Panc1 (cell line): ENCODE measurements around the gene TM9SF4. TPM values are rescaled to one million over a fixed set of nuclear protein-coding genes. Genes with fewer than 3 reads are reported as not detected.

ENCODE experiments used
- ATAC-seq: fragments of 200-7000 bp; cut with Tn5 transposase; 2 replicates; pipeline ENCODE4 v1.9.1; 2020; ENCODE audit warnings: mild to moderate bottlenecking, moderate library complexity
- BruUV-seq: library from RNA; stranded (reverse); fragments of 400-500 nt; replicated peaks from 2 replicates; lab custom pipeline; 2021; lab: Mats Ljungman, UMichigan
- CTCF ChIA-PET: fragments of 300-600 bp; sonication (Branson Sonifier 250); formaldehyde crosslinking; loops from one replicate; lab custom pipeline; 2022; ENCODE audit warnings: antibody characterized with exemption; lab: Charles Lee
- POLR2A ChIA-PET: fragments of 300-600 bp; sonication (Branson Sonifier 250); formaldehyde crosslinking; loops from one replicate; lab custom pipeline; 2022; ENCODE audit warnings: antibody characterized with exemption; lab: Charles Lee
- DNase-seq: peaks from one replicate; pipeline ENCODE4 v3.0.0-alpha.2; 2010; ENCODE audit warnings: low read depth, low spot score
- H3K27ac ChIP-seq: 2 replicates; pipeline ENCODE4 v1.5.1; 2011; ENCODE audit warnings: mild to moderate bottlenecking, low read length, inconsistent platforms
- H3K27me3 ChIP-seq: fragments of 200-500 bp; sonication (Bioruptor generic); 2 replicates; pipeline ENCODE4 v1.6.0; 2014; ENCODE audit warnings: low read length, inconsistent platforms; ENCODE audit not compliant: control insufficient read depth, insufficient read depth
- H3K36me3 ChIP-seq: fragments of 200-500 bp; sonication (Bioruptor generic); 2 replicates; pipeline ENCODE4 v1.5.1; 2014; ENCODE audit warnings: inconsistent platforms, mild to moderate bottlenecking, low read length, moderate library complexity; ENCODE audit not compliant: control insufficient read depth, insufficient read depth
- H3K4me1 ChIP-seq: 2 replicates; pipeline ENCODE4 v1.5.1; 2011; ENCODE audit warnings: inconsistent platforms, mild to moderate bottlenecking, low read length, moderate library complexity; ENCODE audit not compliant: control insufficient read depth, insufficient read depth
- H3K4me3 ChIP-seq, 2 experiments: 2 replicates each; pipeline ENCODE4 v1.5.1; 2011 to 2012; ENCODE audit warnings: low read depth in 2 of 2, low read length in 2 of 2, mild to moderate bottlenecking in 2 of 2, inconsistent platforms in 1 of 2, moderate library complexity in 1 of 2
- H3K9me3 ChIP-seq: fragments of 200-500 bp; sonication (Bioruptor generic); 2 replicates; pipeline ENCODE4 v1.5.1; 2014; ENCODE audit warnings: low read depth, mild to moderate bottlenecking, inconsistent platforms, low read length, moderate library complexity; ENCODE audit not compliant: control insufficient read depth, insufficient read depth
- CTCF ChIP-seq: fragments of 450-650 bp; IDR thresholded peaks from 2 replicates; pipeline ENCODE4 v1.5.1; 2017; ENCODE audit warnings: mild to moderate bottlenecking
- POLR2AphosphoS5 ChIP-seq: IDR thresholded peaks from 2 replicates; pipeline ENCODE4 v1.6.1; 2012; ENCODE audit warnings: mild to moderate bottlenecking, low read depth, low read length, moderate library complexity
- REST ChIP-seq, 2 experiments: IDR thresholded peaks; 2 replicates each; pipeline ENCODE4 v1.6.1; 2011 to 2012; ENCODE audit warnings: low read depth in 2 of 2, control low read depth in 1 of 2, low read length in 1 of 2, mild to moderate bottlenecking in 1 of 2, moderate library complexity in 1 of 2; ENCODE audit not compliant: insufficient read depth in 1 of 2
- SIN3A ChIP-seq: IDR thresholded peaks from 2 replicates; pipeline ENCODE4 v1.6.1; 2012; ENCODE audit warnings: low read depth, mild to moderate bottlenecking, low read length, moderate library complexity, borderline replicate concordance; ENCODE audit not compliant: insufficient read depth
- TCF7L2 ChIP-seq: IDR thresholded peaks from 2 replicates; pipeline ENCODE4 v1.6.1; 2011; ENCODE audit warnings: mild to moderate bottlenecking, low read depth, low read length, inconsistent platforms
- in situ Hi-C: cut with HindIII; loops from 2 replicates; pipeline ENCODE4 v1.10.0; 2016; ENCODE audit warnings: low sequenced_read_pairs, low pct_unique_long_range_greater_than_20kb
- intact Hi-C: fragments of 100-400 bp; cut with micrococcal nuclease; formaldehyde crosslinking; loops from one replicate; pipeline ENCODE4 v1.10.0; 2022; ENCODE audit not compliant: unreplicated experiment
- total RNA-seq: library from RNA; stranded (reverse); gene quantifications from one replicate; pipeline ENCODE4 v1.2.1, GENCODE V29; 2021; ENCODE audit not compliant: unreplicated experiment

Gene TM9SF4
- total RNA-seq, 1 experiment from 2014 or later, result 180 TPM

GRCh38 chr20:32149566-32150170, 40.2 kb downstream of the TM9SF4 start:
- Histone ChIP-seq H3K4me3 (no peak overlapping the region), H3K4me1 (no peaks in the 10 kb centered on the region), H3K27ac (no peak overlapping the region), H3K9me3 (no peaks in the 10 kb centered on the region), H3K36me3 (peaks cover 27% of the 10 kb centered on the region), H3K27me3 (no peaks in the 10 kb centered on the region)
- intact Hi-C loops (no loop called here), in situ Hi-C loops (no loop called here)
- POLR2A ChIA-PET, result no interaction called here
- BruUV-seq, result no TSS peak
- TF ChIP-seq REST (IDR thresholded peaks at IDR 0.05; ENCODE audit: insufficient read depth in 1 of 2, low read depth in 2 of 2, low read length in 1 of 2) (no peak), CTCF (no peak), TCF7L2 (no peak), SIN3A (no peak), POLR2AphosphoS5 (no peak)
- ATAC-seq (no peak), DNase-seq (no peak)
- CTCF ChIA-PET, result no interaction called here

- Histone ChIP-seq H3K27ac (no peak overlapping the region), H3K9me3 (no peaks in the 10 kb centered on the region), H3K36me3 (peaks cover 22% of the 10 kb centered on the region), H3K4me3 (no peak overlapping the region), H3K27me3 (no peaks in the 10 kb centered on the region), H3K4me1 (peaks cover 6% of the 10 kb centered on the region)
- intact Hi-C loops, result no loop called here
- in situ Hi-C loops, result no loop called here
- ATAC-seq (no peak), DNase-seq (no peak)
- TF ChIP-seq CTCF (no peak), TCF7L2 (no peak), REST (IDR thresholded peaks at IDR 0.05; ENCODE audit: insufficient read depth in 1 of 2, low read depth in 2 of 2, low read length in 1 of 2) (no peak), SIN3A (no peak), POLR2AphosphoS5 (no peak)
- BruUV-seq, result no TSS peak
- POLR2A ChIA-PET, result no interaction called here
- CTCF ChIA-PET, result no interaction called here
These were observed 40.9 kb downstream of the TM9SF4 start for GRCh38 chr20:32150291-32150848.
